Small intestine (tissue), 7 donors: Measurements from ENCODE around the gene ADARB2. TPM values are rescaled to one million over a fixed set of nuclear protein-coding genes. Genes with fewer than 3 reads are reported as not detected.

Experiments
- DNase-seq, 2 donors: peaks; one replicate each; pipeline versions ENCODE4 v3.0.0 to v3.0.0-alpha.2; 2013
- FAIRE-seq: peaks from 2 replicates; lab custom pipeline; 2012; peaks lifted over from hg19 to GRCh38; lab: Jason Lieb, UNC
- H3K27ac ChIP-seq, 3 donors: one replicate each; pipeline ENCODE4 v1.5.1; 2013; ENCODE audit warnings: low read length in 2 of 3, mild to moderate bottlenecking in 2 of 3, control low read depth in 1 of 3, inconsistent platforms in 1 of 3, low read depth in 1 of 3, moderate library complexity in 1 of 3
- H3K27me3 ChIP-seq, 3 donors: one replicate each; pipeline ENCODE4 v1.6.1; 2013; ENCODE audit warnings: low read length in 3 of 3, inconsistent platforms in 1 of 3; ENCODE audit not compliant: control insufficient read depth in 3 of 3, insufficient read depth in 3 of 3
- H3K36me3 ChIP-seq, 3 donors: one replicate each; pipeline ENCODE4 v1.6.1; 2013; ENCODE audit warnings: low read length in 3 of 3, inconsistent platforms in 1 of 3, low read depth in 1 of 3, mild to moderate bottlenecking in 1 of 3, moderate library complexity in 1 of 3; ENCODE audit not compliant: control insufficient read depth in 3 of 3, insufficient read depth in 2 of 3
- H3K4me1 ChIP-seq, 3 donors: one replicate each; pipeline ENCODE4 v1.6.1; 2013; ENCODE audit warnings: low read length in 2 of 3, inconsistent platforms in 1 of 3, low read depth in 1 of 3, mild to moderate bottlenecking in 1 of 3, moderate library complexity in 1 of 3; ENCODE audit not compliant: control insufficient read depth in 3 of 3, insufficient read depth in 2 of 3
- H3K4me3 ChIP-seq, 3 donors: one replicate each; pipeline ENCODE4 v1.5.1; 2013; ENCODE audit warnings: low read length in 3 of 3, control low read depth in 1 of 3, inconsistent platforms in 1 of 3, low read depth in 1 of 3, mild to moderate bottlenecking in 1 of 3, moderate library complexity in 1 of 3
- H3K9me3 ChIP-seq, 2 donors: one replicate each; pipeline ENCODE4 v1.6.1; 2013; ENCODE audit warnings: low read depth in 1 of 2, low read length in 1 of 2; ENCODE audit not compliant: control insufficient read depth in 2 of 2, insufficient read depth in 1 of 2
- WGBS, 3 donors: extraction: QIAGEN DNeasy Blood & Tissue Kit; methylation state at CpG; one replicate each; pipeline ENCODE4 v1.1.7; 2013; 5-methylcytosine and 5-hydroxymethylcytosine counted together
- polyA plus RNA-seq, 4 donors: library from polyadenylated mRNA; stranded (reverse) in 3 of 4; unstranded in 1 of 4; fragments of 200-250 nt in 3 of 4; fragments of 120-200 nt in 1 of 4; gene quantifications; one replicate each; pipeline versions ENCODE4 v1.2.1 to v1.2.3, GENCODE V29; 2013
- donor health status: healthy with polysubstance abuse.
- donor health status: control.
- donor health status: control.
- donor health status: Bipolar disorder and iron deficiency.
- donor health status: healthy.

Gene ADARB2
- polyA plus RNA-seq, 4 donors = 0.35 to 1.8 (median 0.94) TPM

- H3K36me3 ChIP-seq = no peaks in the 10 kb centered on the region
- 69 to 86% (median 81%) methylated on average over 5 of the region's 5 CpGs for WGBS, 3 donors
- DNase-seq (no peak), FAIRE-seq (no peak)
- H3K9me3 ChIP-seq = no peaks in the 10 kb centered on the region
- no peak overlapping the region for H3K4me3 ChIP-seq
- no peak overlapping the region for H3K27ac ChIP-seq
- H3K27me3 ChIP-seq = peaks cover 0 to 3% (median 0%) of the 10 kb centered on the region in 3 donors
- peaks cover 0 to 7% (median 0%) of the 10 kb centered on the region in 3 donors for H3K4me1 ChIP-seq
Measured at GRCh38 chr10:1690086-1690485, 47.2 kb downstream of the ADARB2 start.

GRCh38 chr10:1688531-1688930, 48.8 kb downstream of the ADARB2 start:
- H3K4me3 ChIP-seq = no peak overlapping the region
- H3K9me3 ChIP-seq = peaks cover 0 to 3% of the 10 kb centered on the region in 2 donors
- FAIRE-seq (no peak), DNase-seq (no peak)
- H3K27me3 ChIP-seq = peaks cover 0 to 3% (median 0%) of the 10 kb centered on the region in 3 donors
- H3K27ac ChIP-seq = no peak overlapping the region
- H3K36me3 ChIP-seq = no peaks in the 10 kb centered on the region
- 69 to 80% (median 76%) methylated on average over 7 of the region's 7 CpGs for WGBS, 3 donors
- H3K4me1 ChIP-seq = peaks cover 0 to 7% (median 0%) of the 10 kb centered on the region in 3 donors

DNA sequence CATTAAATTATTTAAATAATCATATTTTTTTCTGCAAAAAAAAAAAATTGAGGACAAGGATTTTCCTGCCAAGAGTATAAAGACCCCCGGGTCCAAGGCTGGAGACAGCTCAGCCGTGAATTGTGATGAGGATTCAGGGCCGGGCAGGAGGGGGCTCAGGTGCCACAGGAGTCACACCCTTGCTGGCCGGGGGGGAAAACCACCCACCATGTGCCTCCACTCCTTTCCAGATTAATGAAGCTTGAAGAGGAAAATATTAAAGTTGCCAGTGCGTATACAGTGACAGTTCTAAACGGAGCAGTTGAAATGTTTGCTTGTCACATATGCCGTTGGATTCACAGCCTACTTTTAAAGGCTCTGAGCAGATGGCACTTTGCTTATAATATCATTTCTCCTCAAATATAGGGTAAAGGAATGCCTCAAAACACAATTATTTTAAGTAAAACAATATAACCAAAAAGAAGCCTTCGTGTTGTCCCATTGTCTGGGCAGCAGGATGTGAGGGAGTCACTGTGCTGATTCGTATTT, 49.6 kb downstream of the ADARB2 start:
- peaks cover 0 to 3% (median 0%) of the 10 kb centered on the region in 3 donors for H3K27me3 ChIP-seq
- FAIRE-seq = no peak
- H3K36me3 ChIP-seq = no peaks in the 10 kb centered on the region
- no peak for DNase-seq
- 68 to 73% (median 70%) methylated on average over 9 of the region's 9 CpGs for WGBS, 3 donors
- H3K4me3 ChIP-seq = no peak overlapping the region
- peaks cover 0 to 7% (median 0%) of the 10 kb centered on the region in 3 donors for H3K4me1 ChIP-seq
- H3K27ac ChIP-seq = no peak overlapping the region
- peaks cover 0 to 3% of the 10 kb centered on the region in 2 donors for H3K9me3 ChIP-seq

DNA sequence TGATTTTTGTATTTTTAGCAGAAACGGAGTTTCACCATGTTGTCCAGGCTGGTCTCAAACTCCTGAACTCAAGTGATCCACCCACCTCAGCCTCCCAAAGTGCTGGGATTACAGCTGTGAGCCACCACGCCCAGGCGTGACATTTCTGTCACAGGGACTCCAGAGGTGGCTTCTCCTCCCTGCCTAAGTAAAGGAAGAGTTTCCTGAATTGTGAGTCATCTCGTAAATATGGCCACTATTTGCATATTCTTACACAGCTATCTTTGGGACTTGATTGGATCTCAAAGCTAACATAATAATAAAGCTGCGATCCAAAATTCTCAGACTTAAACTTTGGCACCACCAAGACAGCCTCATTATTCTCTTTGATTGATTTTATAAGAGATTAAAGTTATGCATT, 50.1 kb downstream of the ADARB2 start:
- Histone ChIP-seq H3K27ac (peak overlapping the region in 1 of 3 donors; percentile 53), H3K4me1 (peaks cover 0 to 7% (median 0%) of the 10 kb centered on the region in 3 donors), H3K27me3 (peaks cover 0 to 3% (median 0%) of the 10 kb centered on the region in 3 donors), H3K36me3 (no peaks in the 10 kb centered on the region), H3K9me3 (peaks cover 0 to 3% of the 10 kb centered on the region in 2 donors), H3K4me3 (no peak overlapping the region)
- 58 to 78% (median 63%) methylated on average over 5 of the region's 5 CpGs for WGBS, 3 donors
- DNase-seq = no peak
- FAIRE-seq = no peak

- Histone ChIP-seq H3K4me3 (no peak overlapping the region), H3K27me3 (peaks cover 0 to under 1% (median 0%) of the 10 kb centered on the region in 3 donors), H3K4me1 (peaks cover 0 to 7% (median 0%) of the 10 kb centered on the region in 3 donors), H3K36me3 (no peaks in the 10 kb centered on the region), H3K27ac (peak overlapping the region in 1 of 3 donors; percentile 53), H3K9me3 (peaks cover 0 to 3% of the 10 kb centered on the region in 2 donors)
- DNase-seq (peak in 1 of 2 donors; percentile 1), FAIRE-seq (no peak)
- 50 to 65% (median 59%) methylated on average over 9 of the region's 9 CpGs for WGBS, 3 donors
Measured at GRCh38 chr10:1686491-1686749, 50.9 kb downstream of the ADARB2 start.

- no peak overlapping the region for H3K4me3 ChIP-seq
- H3K9me3 ChIP-seq = peaks cover 0 to 3% of the 10 kb centered on the region in 2 donors
- WGBS, 3 donors = 19 to 57% (median 34%) methylated on average over 15 of the region's 15 CpGs
- peak; percentile 25 to 74 for DNase-seq
- no peaks in the 10 kb centered on the region for H3K27me3 ChIP-seq
- H3K36me3 ChIP-seq = no peaks in the 10 kb centered on the region
- peak overlapping the region in 1 of 3 donors; percentile 53 for H3K27ac ChIP-seq
- peaks cover 0 to 7% (median 0%) of the 10 kb centered on the region in 3 donors for H3K4me1 ChIP-seq
- no peak for FAIRE-seq
Measured at GRCh38 chr10:1685699-1686490, 51.4 kb downstream of the ADARB2 start.

DNA sequence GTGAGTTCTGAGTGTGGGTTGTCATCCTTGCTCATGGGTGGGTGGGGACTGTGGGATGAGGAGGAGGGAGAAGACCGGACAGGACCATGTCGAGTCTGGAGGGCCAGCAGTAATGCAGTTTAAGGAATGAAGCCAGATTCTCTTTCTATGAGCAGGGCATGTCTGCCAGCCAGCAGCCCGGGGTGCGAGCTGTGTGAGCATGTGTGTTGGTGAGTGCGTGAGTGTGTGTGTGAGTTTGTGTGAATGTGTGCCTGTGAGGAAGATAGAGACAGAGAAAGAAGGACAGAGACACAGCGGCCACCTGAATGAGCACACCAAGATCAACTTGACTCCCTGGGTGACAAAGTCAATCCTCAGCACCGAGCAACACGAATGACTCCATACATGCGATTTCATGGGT, 52.3 kb downstream of the ADARB2 start:
- H3K4me1 ChIP-seq = peaks cover 0 to 7% (median 0%) of the 10 kb centered on the region in 3 donors
- no peaks in the 10 kb centered on the region for H3K36me3 ChIP-seq
- H3K27ac ChIP-seq = peak overlapping the region in 1 of 3 donors; percentile 53
- WGBS, 3 donors = 87 to 95% (median 91%) methylated on average over 9 of the region's 9 CpGs
- FAIRE-seq = no peak
- H3K27me3 ChIP-seq = no peaks in the 10 kb centered on the region
- H3K4me3 ChIP-seq = no peak overlapping the region
- H3K9me3 ChIP-seq = peaks cover 0 to 3% of the 10 kb centered on the region in 2 donors
- DNase-seq = no peak

- H3K4me1 ChIP-seq = peaks cover 0 to 7% (median 0%) of the 10 kb centered on the region in 3 donors
- DNase-seq = no peak
- no peak for FAIRE-seq
- H3K27ac ChIP-seq = no peak overlapping the region
- 92 to 93% (median 92%) methylated on average over 12 of the region's 12 CpGs for WGBS, 3 donors
- no peaks in the 10 kb centered on the region for H3K36me3 ChIP-seq
- H3K4me3 ChIP-seq = no peak overlapping the region
- H3K27me3 ChIP-seq = no peaks in the 10 kb centered on the region
- H3K9me3 ChIP-seq = peaks cover 0 to 3% of the 10 kb centered on the region in 2 donors
Measured at GRCh38 chr10:1683649-1684048, 53.7 kb downstream of the ADARB2 start.
